K562 (cell line): ENCODE measurements around the gene NLRX1. TPM values are rescaled to one million over a fixed set of nuclear protein-coding genes. Genes with fewer than 3 reads are reported as not detected.

Experiments
- ATAC-seq: fragments of 200-7000 bp; cut with Tn5 transposase; 3 replicates; pipeline ENCODE4 v1.9.1; 2020; ENCODE audit warnings: moderate library complexity
- BruUV-seq: library from RNA; stranded (reverse); fragments of 400-500 nt; replicated peaks from 2 replicates; lab custom pipeline; 2021; lab: Mats Ljungman, UMichigan
- CTCF ChIA-PET: fragments of 300-600 bp; formaldehyde crosslinking; extraction: SDS; loops from one replicate; lab custom pipeline; 2021; ENCODE audit warnings: low intra/inter-chr PET ratio; lab: Yijun Ruan, JAX
- POLR2A ChIA-PET: fragments of 300-600, 350-650 bp; sonication (Branson Sonifier 250); formaldehyde crosslinking; extraction: SDS; loops from one replicate; lab custom pipeline; 2021; ENCODE audit warnings: antibody characterized with exemption, inconsistent platforms; lab: Yijun Ruan, JAX
- DNase-seq, 4 experiments: peaks; one replicate each; pipeline versions ENCODE4 v3.0.0 to v3.0.0-alpha.2; 2011 to 2018; ENCODE audit warnings: low spot score in 3 of 4, mixed read lengths in 3 of 4; ENCODE audit errors: extremely low read depth in 1 of 4
- FAIRE-seq: peaks from 2 replicates; lab custom pipeline; 2011; peaks lifted over from hg19 to GRCh38; lab: Jason Lieb, UNC
- H2AFZ ChIP-seq: 2 replicates; pipeline ENCODE4 v1.6.0; 2011; ENCODE audit warnings: low read depth, low read length, control low read depth, inconsistent platforms
- H3K27ac ChIP-seq: fragments of 200-600 bp; 3 replicates; pipeline ENCODE4 v1.8.0; 2011; ENCODE audit warnings: low read depth, mild to moderate bottlenecking, control low read depth, inconsistent platforms, low read length, moderate library complexity, mixed read lengths; ENCODE audit errors: extremely low read depth
- H3K27me3 ChIP-seq, 2 experiments: fragments of 300-600 bp in 1 of 2; 2 replicates in 1 of 2; 3 replicates in 1 of 2; pipeline versions ENCODE4 v1.6.0 to v1.8.0; 2011; ENCODE audit warnings: inconsistent platforms in 2 of 2, low read length in 2 of 2, mild to moderate bottlenecking in 1 of 2, mixed read lengths in 1 of 2, moderate library complexity in 1 of 2; ENCODE audit not compliant: control insufficient read depth in 2 of 2, insufficient read depth in 2 of 2
- H3K36me3 ChIP-seq: fragments of 300-600 bp; 3 replicates; pipeline ENCODE4 v1.8.0; 2011; ENCODE audit warnings: mild to moderate bottlenecking, low read length, inconsistent platforms; ENCODE audit not compliant: control insufficient read depth, insufficient read depth
- H3K4me1 ChIP-seq, 2 experiments: fragments of 200-600 bp in 1 of 2; replicated peaks in 1 of 2; 2 replicates in 1 of 2; 3 replicates in 1 of 2; pipeline versions ENCODE4 v1.5.1 to v1.8.0; 2011; ENCODE audit warnings: inconsistent platforms in 2 of 2, low read length in 2 of 2, mild to moderate bottlenecking in 1 of 2, mixed read lengths in 1 of 2, moderate library complexity in 1 of 2; ENCODE audit not compliant: control insufficient read depth in 2 of 2, insufficient read depth in 2 of 2
- H3K4me2 ChIP-seq: 2 replicates; pipeline ENCODE4 v1.6.1; 2011; ENCODE audit warnings: low read length, control low read depth, inconsistent platforms, mixed read lengths; ENCODE audit not compliant: insufficient read depth
- H3K4me3 ChIP-seq: fragments of 200-600 bp; sonication (generic), shearing (Covaris generic); 2 replicates; pipeline ENCODE4 v1.5.1; 2016; ENCODE audit warnings: control low read depth, inconsistent platforms
- H3K79me2 ChIP-seq: fragments of 200-600 bp; 3 replicates; pipeline ENCODE4 v1.8.0; 2011; ENCODE audit warnings: low read length, inconsistent platforms; ENCODE audit not compliant: control insufficient read depth, insufficient read depth
- H3K9ac ChIP-seq, 2 experiments: 2 replicates each; pipeline versions ENCODE4 v1.6.0 to v1.6.1; 2011; ENCODE audit warnings: low read depth in 2 of 2, low read length in 2 of 2, control low read depth in 1 of 2, inconsistent platforms in 1 of 2, mild to moderate bottlenecking in 1 of 2, mixed read lengths in 1 of 2; ENCODE audit not compliant: insufficient read depth in 1 of 2
- H3K9me1 ChIP-seq: one replicate; pipeline ENCODE4 v1.6.0; 2011; ENCODE audit warnings: inconsistent platforms, mild to moderate bottlenecking, low read length, moderate library complexity; ENCODE audit not compliant: control insufficient read depth, insufficient read depth
- H3K9me3 ChIP-seq: replicated peaks from 2 replicates; pipeline ENCODE4 v1.5.1; 2011; ENCODE audit warnings: low read depth, low read length, inconsistent platforms; ENCODE audit not compliant: control insufficient read depth, insufficient read depth
- H4K20me1 ChIP-seq: replicated peaks from 2 replicates; pipeline ENCODE4 v1.6.1; 2011; ENCODE audit warnings: low read length, inconsistent platforms, mixed read lengths; ENCODE audit not compliant: control insufficient read depth, insufficient read depth
- BCOR ChIP-seq: fragments of 450-650 bp; IDR thresholded peaks from 2 replicates; pipeline ENCODE4 v1.6.1; 2016
- KDM1A ChIP-seq, 2 experiments: fragments of 450-650 bp; IDR thresholded peaks; 2 replicates each; pipeline ENCODE4 v1.6.1; 2016; ENCODE audit warnings: mild to moderate bottlenecking in 2 of 2
- MTF1 ChIP-seq: fragments of 250-450 bp; sonication (Bioruptor Pico); IDR thresholded peaks from 2 replicates; pipeline ENCODE4 v1.9.0; 2021; ENCODE audit warnings: moderate library complexity, mild to moderate bottlenecking, inconsistent platforms, borderline replicate concordance
- RBM25 ChIP-seq: fragments of 200-400 bp; formaldehyde crosslinking; IDR thresholded peaks from 2 replicates; pipeline ENCODE4 v1.6.1; 2018; ENCODE audit warnings: low read length, low read depth, moderate library complexity; ENCODE audit not compliant: severe bottlenecking
- SMARCA5 ChIP-seq: fragments of 450-650 bp; IDR thresholded peaks from 2 replicates; pipeline ENCODE4 v1.6.1; 2016
- ZC3H8 ChIP-seq: fragments of 450-650 bp; IDR thresholded peaks from 2 replicates; pipeline ENCODE4 v1.6.1; 2017
- ZFP36 ChIP-seq: fragments of 150-350 bp; IDR thresholded peaks from 2 replicates; pipeline ENCODE4 v1.6.1; 2018; ENCODE audit warnings: low read length, low read depth; ENCODE audit not compliant: partially characterized antibody
- ZNF239 ChIP-seq: fragments of 250-450 bp; sonication (Bioruptor Pico); IDR thresholded peaks from 2 replicates; pipeline ENCODE4 v1.4.0; 2020; ENCODE audit warnings: mild to moderate bottlenecking
- WGBS: fragments of 100-300 bp; shearing (Covaris generic); methylation state at CpG from one replicate; pipeline ENCODE4 v1.1.6; 2016; ENCODE audit warnings: low coverage, mixed read lengths; ENCODE audit not compliant: insufficient coverage; ENCODE audit errors: missing lambda C conversion rate; 5-methylcytosine and 5-hydroxymethylcytosine counted together
- in situ Hi-C: fragments of 300-500 bp; cut with MboI; formaldehyde crosslinking; loops from 4 replicates; pipeline ENCODE4 v1.15.0; 2018; ENCODE audit warnings: inconsistent platforms, mixed read lengths
- intact Hi-C: fragments of 100-400 bp; cut with micrococcal nuclease; formaldehyde crosslinking; loops from 2 replicates; pipeline ENCODE4 v1.14.2; 2022
- polyA plus RNA-seq, 8 experiments: library from polyadenylated mRNA; depleted of rRNA in 4 of 8; stranded (reverse) in 5 of 8; unstranded in 3 of 8; fragments of >200 nt; fragmentation: Nextera tagmentation in 2 of 8; fragmentation: Illumina TruSeq in 1 of 8; extraction: Ambion mirVana in 2 of 8; extraction: Trizol in 1 of 8; gene quantifications; 2 replicates each; pipeline versions ENCODE4 v1.2.1 to v1.2.3, GENCODE V29; 2011 to 2014; ENCODE audit warnings: inconsistent platforms in 1 of 8, missing spikeins in 1 of 8
- total RNA-seq, 7 experiments: library from RNA; depleted of rRNA in 6 of 7; stranded (reverse); fragments of >200 nt in 6 of 7; fragmentation: Illumina TruSeq in 2 of 7; extraction: Trizol in 2 of 7; gene quantifications; 2 replicates each; pipeline versions ENCODE4 v1.2.1 to v1.2.3, GENCODE V29; 2011 to 2021; ENCODE audit warnings: low replicate concordance in 1 of 7
- TF ChIP-seq, protein P1 (sequence below): fragments of 450-650 bp; IDR thresholded peaks from 2 replicates; pipeline ENCODE4 v1.6.1; 2016; ENCODE audit warnings: mild to moderate bottlenecking
- TF ChIP-seq, protein P2 (sequence below): sonication (generic); formaldehyde crosslinking; IDR thresholded peaks from 2 replicates; pipeline ENCODE4 v1.8.1; 2023; ENCODE audit warnings: mild to moderate bottlenecking, missing genetic modification reagents

Gene NLRX1
- total and polyA plus RNA-seq, 9 of the 15 experiments (the other 6 are each of a cell fraction or from before 2014, with no cell fraction given), result 0.04 to 2.3 (median 0.69) TPM

DNA sequence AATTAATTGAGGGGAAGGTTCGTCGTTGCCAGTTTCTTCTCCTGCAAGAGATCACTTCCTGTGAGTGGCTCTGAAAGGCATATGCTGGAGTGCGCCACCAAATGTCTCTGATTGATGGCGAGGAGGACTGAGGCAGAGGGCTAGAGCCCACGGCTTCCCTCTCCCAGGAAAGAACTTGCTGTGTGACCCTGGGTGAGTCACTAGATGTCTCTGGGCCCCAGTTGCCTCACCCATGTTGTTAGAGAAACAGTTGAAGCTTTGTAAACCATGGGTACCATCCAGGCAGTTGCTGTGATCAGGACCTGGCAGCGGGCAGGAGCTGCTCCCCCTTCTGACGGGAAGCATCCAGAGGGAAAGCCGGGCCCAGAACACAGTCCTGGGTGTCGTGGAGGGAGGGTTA is 16.5 kb upstream of the NLRX1 start:
- peak; percentile 6 for FAIRE-seq

More for the DNA sequence above, 16.5 kb upstream of the NLRX1 start:
- Histone ChIP-seq H3K4me3 (no peak overlapping the region), H2AFZ (no peak overlapping the region), H3K27ac (no peak overlapping the region), H3K27me3 (peaks cover 4 to 20% of the 10 kb centered on the region in 2 experiments; a peak in 4 of 5 replicates), H3K79me2 (no peaks in the 10 kb centered on the region), H3K9me1 (no peaks in the 10 kb centered on the region), H3K36me3 (no peaks in the 10 kb centered on the region), H3K9me3 (no peaks in the 10 kb centered on the region), H4K20me1 (no peaks in the 10 kb centered on the region; the same call in 1 of the 2 replicates), H3K4me1 (peaks cover 19 to 36% of the 10 kb centered on the region in 2 experiments; a peak in 4 of 5 replicates), H3K9ac (0 out of 4 replicates have a peak overlapping the region, but pooled peaks of 1 of the 2 experiments have one; percentile 33), H3K4me2 (no peak overlapping the region)
- in situ Hi-C loops, result no loop called here
- 44% methylated on average over 8 of the region's 9 CpGs for WGBS
- ATAC-seq (no peak), DNase-seq (no peak)
- intact Hi-C loops, result no loop called here
- TF ChIP-seq KDM1A (IDR thresholded peaks at IDR 0.05) (peak in 1 of 2 experiments; percentile 34; a peak in 1 of 4 replicates), MTF1 (CRISPR knock-in tag) (no peak), RBM25 (peak; percentile 16), ZC3H8 (no peak), BCOR (peak; percentile 74), ZFP36 (peak; percentile 80), SMARCA5 (0 out of 2 replicates have a peak, but pooled peaks have one; percentile 14), ZNF239 (CRISPR knock-in tag) (no peak)
- TF ChIP-seq, protein P1, sequence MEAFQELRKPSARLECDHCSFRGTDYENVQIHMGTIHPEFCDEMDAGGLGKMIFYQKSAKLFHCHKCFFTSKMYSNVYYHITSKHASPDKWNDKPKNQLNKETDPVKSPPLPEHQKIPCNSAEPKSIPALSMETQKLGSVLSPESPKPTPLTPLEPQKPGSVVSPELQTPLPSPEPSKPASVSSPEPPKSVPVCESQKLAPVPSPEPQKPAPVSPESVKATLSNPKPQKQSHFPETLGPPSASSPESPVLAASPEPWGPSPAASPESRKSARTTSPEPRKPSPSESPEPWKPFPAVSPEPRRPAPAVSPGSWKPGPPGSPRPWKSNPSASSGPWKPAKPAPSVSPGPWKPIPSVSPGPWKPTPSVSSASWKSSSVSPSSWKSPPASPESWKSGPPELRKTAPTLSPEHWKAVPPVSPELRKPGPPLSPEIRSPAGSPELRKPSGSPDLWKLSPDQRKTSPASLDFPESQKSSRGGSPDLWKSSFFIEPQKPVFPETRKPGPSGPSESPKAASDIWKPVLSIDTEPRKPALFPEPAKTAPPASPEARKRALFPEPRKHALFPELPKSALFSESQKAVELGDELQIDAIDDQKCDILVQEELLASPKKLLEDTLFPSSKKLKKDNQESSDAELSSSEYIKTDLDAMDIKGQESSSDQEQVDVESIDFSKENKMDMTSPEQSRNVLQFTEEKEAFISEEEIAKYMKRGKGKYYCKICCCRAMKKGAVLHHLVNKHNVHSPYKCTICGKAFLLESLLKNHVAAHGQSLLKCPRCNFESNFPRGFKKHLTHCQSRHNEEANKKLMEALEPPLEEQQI, result no peak
- TF ChIP-seq, protein P2, sequence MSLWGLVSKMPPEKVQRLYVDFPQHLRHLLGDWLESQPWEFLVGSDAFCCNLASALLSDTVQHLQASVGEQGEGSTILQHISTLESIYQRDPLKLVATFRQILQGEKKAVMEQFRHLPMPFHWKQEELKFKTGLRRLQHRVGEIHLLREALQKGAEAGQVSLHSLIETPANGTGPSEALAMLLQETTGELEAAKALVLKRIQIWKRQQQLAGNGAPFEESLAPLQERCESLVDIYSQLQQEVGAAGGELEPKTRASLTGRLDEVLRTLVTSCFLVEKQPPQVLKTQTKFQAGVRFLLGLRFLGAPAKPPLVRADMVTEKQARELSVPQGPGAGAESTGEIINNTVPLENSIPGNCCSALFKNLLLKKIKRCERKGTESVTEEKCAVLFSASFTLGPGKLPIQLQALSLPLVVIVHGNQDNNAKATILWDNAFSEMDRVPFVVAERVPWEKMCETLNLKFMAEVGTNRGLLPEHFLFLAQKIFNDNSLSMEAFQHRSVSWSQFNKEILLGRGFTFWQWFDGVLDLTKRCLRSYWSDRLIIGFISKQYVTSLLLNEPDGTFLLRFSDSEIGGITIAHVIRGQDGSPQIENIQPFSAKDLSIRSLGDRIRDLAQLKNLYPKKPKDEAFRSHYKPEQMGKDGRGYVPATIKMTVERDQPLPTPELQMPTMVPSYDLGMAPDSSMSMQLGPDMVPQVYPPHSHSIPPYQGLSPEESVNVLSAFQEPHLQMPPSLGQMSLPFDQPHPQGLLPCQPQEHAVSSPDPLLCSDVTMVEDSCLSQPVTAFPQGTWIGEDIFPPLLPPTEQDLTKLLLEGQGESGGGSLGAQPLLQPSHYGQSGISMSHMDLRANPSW, result no peak
- POLR2A ChIA-PET, result interaction anchor here (0.5 to 1.1 kb wide), 5 partner anchors 11 to 367 kb away, joined by 3 to 4 read pairs (median 3); no protein-coding TSS in a partner anchor
- no TSS peak for BruUV-seq
- CTCF ChIA-PET, result no interaction called here
